ENCODE measurements around the gene CHML.

- TF ChIP-seq CTCF (IDR thresholded peaks at IDR 0.05; ENCODE audit: low read length) (no peak), EZH2 (IDR thresholded peaks at IDR 0.05; ENCODE audit: borderline replicate concordance, low read length) (no peak)
These were observed 20.3 kb upstream of the CHML start for GRCh38 chr1:241660424-241660972.
